ENCODE measurements around the gene WDCP.

DNA sequence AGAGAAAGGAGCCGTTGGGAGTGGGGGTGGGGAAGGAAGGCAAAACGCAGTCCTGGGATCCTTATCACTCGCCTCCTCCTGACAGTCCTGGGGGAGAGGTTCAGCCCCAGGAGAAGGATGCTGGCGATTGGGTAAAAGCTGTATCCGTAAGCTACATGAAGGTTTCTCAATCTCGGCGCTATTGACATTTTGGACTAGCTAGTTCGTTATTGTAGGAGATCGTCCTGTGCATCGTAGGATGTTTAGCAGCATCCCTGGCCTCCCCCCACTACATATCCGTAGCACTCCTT is 38.0 kb upstream of the WDCP start:
- no peak for TF ChIP-seq POLR2A (IDR thresholded peaks at IDR 0.05)
- TF ChIP-seq CTCF (IDR thresholded peaks at IDR 0.05): no peak
- TF ChIP-seq EP300 (IDR thresholded peaks at IDR 0.05): no peak

Measured in upper lobe of left lung (tissue), 4 donors.